WTC11 (cell line): ENCODE data around the gene COL18A1. TPM values are rescaled to one million over a fixed set of nuclear protein-coding genes. Genes with fewer than 3 reads are reported as not detected.

Source experiments
- ATAC-seq: fragments of 200-7000 bp; cut with Tn5 transposase; 2 replicates; pipeline ENCODE4 v1.10.0; 2021; ENCODE audit warnings: mild to moderate bottlenecking, moderate library complexity
- CTCF ChIA-PET: fragments of 300-600 bp; sonication (Branson Sonifier 250); formaldehyde crosslinking; loops from one replicate; lab custom pipeline; 2021; ENCODE audit warnings: antibody characterized with exemption; lab: Charles Lee
- POLR2A ChIA-PET: fragments of 350-600 bp; sonication (Branson Sonifier 250); formaldehyde crosslinking; loops from one replicate; lab custom pipeline; 2021; ENCODE audit warnings: antibody characterized with exemption; lab: Charles Lee
- DNase-seq: peaks from one replicate; pipeline ENCODE4 v3.0.0; 2021; ENCODE audit warnings: low spot score
- H3K27ac Mint-ChIP-seq: 2 replicates; pipeline ENCODE4 v1.8.0; 2021; ENCODE audit warnings: mixed read lengths
- H3K27me3 Mint-ChIP-seq: 2 replicates; pipeline ENCODE4 v1.8.0; 2021; ENCODE audit warnings: low read depth, mild to moderate bottlenecking, moderate library complexity, mixed read lengths
- H3K36me3 Mint-ChIP-seq: 2 replicates; pipeline ENCODE4 v1.8.0; 2021; ENCODE audit warnings: mixed read lengths
- H3K4me1 Mint-ChIP-seq: 2 replicates; pipeline ENCODE4 v1.8.0; 2022; ENCODE audit warnings: mixed read lengths
- H3K4me3 Mint-ChIP-seq: 2 replicates; pipeline ENCODE4 v1.8.0; 2021; ENCODE audit warnings: mild to moderate bottlenecking, moderate library complexity, mixed read lengths
- H3K9me3 Mint-ChIP-seq: 2 replicates; pipeline ENCODE4 v1.8.0; 2021; ENCODE audit warnings: mixed read lengths
- ATF1 ChIP-seq: sonication (generic); formaldehyde crosslinking; IDR thresholded peaks from 2 replicates; pipeline ENCODE4 v1.8.1; 2023; ENCODE audit warnings: mild to moderate bottlenecking, moderate library complexity, missing genetic modification reagents
- ETV6 ChIP-seq: sonication (generic); formaldehyde crosslinking; IDR thresholded peaks from 2 replicates; pipeline ENCODE4 v1.8.1; 2022; ENCODE audit warnings: mild to moderate bottlenecking, missing genetic modification reagents
- IRF2 ChIP-seq: sonication (generic); formaldehyde crosslinking; IDR thresholded peaks from 2 replicates; pipeline ENCODE4 v1.8.0; 2022; ENCODE audit warnings: low read depth, missing genetic modification reagents, borderline replicate concordance
- JAZF1 ChIP-seq: fragments of 250-450 bp; sonication (Bioruptor Pico); IDR thresholded peaks from 2 replicates; pipeline ENCODE4 v1.9.0; 2021; ENCODE audit warnings: moderate library complexity, mild to moderate bottlenecking, inconsistent platforms
- MXD4 ChIP-seq: fragments of 250-450 bp; sonication (Bioruptor Pico); IDR thresholded peaks from 2 replicates; pipeline ENCODE4 v1.8.0; 2021; ENCODE audit warnings: mild to moderate bottlenecking, moderate library complexity, borderline replicate concordance
- MYBL2 ChIP-seq: sonication (generic); formaldehyde crosslinking; IDR thresholded peaks from 2 replicates; pipeline ENCODE4 v1.8.1; 2023; ENCODE audit warnings: mild to moderate bottlenecking, moderate library complexity, missing genetic modification reagents
- NFE2L1 ChIP-seq: sonication (generic); formaldehyde crosslinking; IDR thresholded peaks from 2 replicates; pipeline ENCODE4 v1.8.1; 2023; ENCODE audit warnings: missing genetic modification reagents
- NR1H2 ChIP-seq: sonication (generic); formaldehyde crosslinking; IDR thresholded peaks from 2 replicates; pipeline ENCODE4 v1.9.0; 2021; ENCODE audit warnings: mild to moderate bottlenecking, moderate library complexity, missing genetic modification reagents
- RELA ChIP-seq: sonication (generic); formaldehyde crosslinking; IDR thresholded peaks from 2 replicates; pipeline ENCODE4 v1.8.1; 2022; ENCODE audit warnings: missing genetic modification reagents, mild to moderate bottlenecking, borderline replicate concordance
- TCF7 ChIP-seq: sonication (generic); formaldehyde crosslinking; IDR thresholded peaks from 2 replicates; pipeline ENCODE4 v1.8.0; 2022; ENCODE audit warnings: mild to moderate bottlenecking, low read depth, missing genetic modification reagents, moderate library complexity
- TEAD1 ChIP-seq: sonication (generic); formaldehyde crosslinking; IDR thresholded peaks from 2 replicates; pipeline ENCODE4 v1.8.0; 2022; ENCODE audit warnings: mild to moderate bottlenecking, missing genetic modification reagents
- TEAD4 ChIP-seq: sonication (generic); formaldehyde crosslinking; IDR thresholded peaks from 2 replicates; pipeline ENCODE4 v1.8.0; 2022; ENCODE audit warnings: mild to moderate bottlenecking, missing genetic modification reagents
- TP53 ChIP-seq: sonication (generic); formaldehyde crosslinking; IDR thresholded peaks from 2 replicates; pipeline ENCODE4 v1.8.1; 2023; ENCODE audit warnings: mild to moderate bottlenecking, missing genetic modification reagents
- ZNF671 ChIP-seq: fragments of 250-450 bp; sonication (Bioruptor Pico); IDR thresholded peaks from 2 replicates; pipeline ENCODE4 v1.8.0; 2021; ENCODE audit warnings: mild to moderate bottlenecking
- total RNA-seq: library from RNA; stranded (reverse); gene quantifications from 3 replicates; pipeline ENCODE4 v1.2.3, GENCODE V29; 2021
- TF ChIP-seq, protein P1 (sequence below): fragments of 250-450 bp; sonication (Bioruptor Pico); IDR thresholded peaks from 2 replicates; pipeline ENCODE4 v1.9.0; 2021; ENCODE audit warnings: mild to moderate bottlenecking, borderline replicate concordance
- TF ChIP-seq, protein P2 (sequence below): sonication (generic); formaldehyde crosslinking; IDR thresholded peaks from 2 replicates; pipeline ENCODE4 v1.8.0; 2022; ENCODE audit warnings: missing genetic modification reagents
- TF ChIP-seq, protein P3 (sequence below): sonication (generic); formaldehyde crosslinking; IDR thresholded peaks from 2 replicates; pipeline ENCODE4 v1.8.0; 2023; ENCODE audit warnings: mild to moderate bottlenecking, missing genetic modification reagents
- TF ChIP-seq, protein P4 (sequence below): sonication (generic); formaldehyde crosslinking; conservative IDR thresholded peaks from 2 replicates; pipeline ENCODE4 v1.8.1; 2022; ENCODE audit warnings: mild to moderate bottlenecking, missing genetic modification reagents
- TF ChIP-seq, protein P5 (sequence below): sonication (generic); formaldehyde crosslinking; IDR thresholded peaks from 2 replicates; pipeline ENCODE4 v1.8.0; 2023; ENCODE audit warnings: missing genetic modification reagents, mild to moderate bottlenecking, borderline replicate concordance
- TF ChIP-seq, protein P6 (sequence below): sonication (generic); formaldehyde crosslinking; IDR thresholded peaks from 2 replicates; pipeline ENCODE4 v1.8.1; 2023; ENCODE audit warnings: mild to moderate bottlenecking, missing genetic modification reagents, moderate library complexity

Gene COL18A1
- total RNA-seq, 1 experiment from 2014 or later = 231 TPM

DNA sequence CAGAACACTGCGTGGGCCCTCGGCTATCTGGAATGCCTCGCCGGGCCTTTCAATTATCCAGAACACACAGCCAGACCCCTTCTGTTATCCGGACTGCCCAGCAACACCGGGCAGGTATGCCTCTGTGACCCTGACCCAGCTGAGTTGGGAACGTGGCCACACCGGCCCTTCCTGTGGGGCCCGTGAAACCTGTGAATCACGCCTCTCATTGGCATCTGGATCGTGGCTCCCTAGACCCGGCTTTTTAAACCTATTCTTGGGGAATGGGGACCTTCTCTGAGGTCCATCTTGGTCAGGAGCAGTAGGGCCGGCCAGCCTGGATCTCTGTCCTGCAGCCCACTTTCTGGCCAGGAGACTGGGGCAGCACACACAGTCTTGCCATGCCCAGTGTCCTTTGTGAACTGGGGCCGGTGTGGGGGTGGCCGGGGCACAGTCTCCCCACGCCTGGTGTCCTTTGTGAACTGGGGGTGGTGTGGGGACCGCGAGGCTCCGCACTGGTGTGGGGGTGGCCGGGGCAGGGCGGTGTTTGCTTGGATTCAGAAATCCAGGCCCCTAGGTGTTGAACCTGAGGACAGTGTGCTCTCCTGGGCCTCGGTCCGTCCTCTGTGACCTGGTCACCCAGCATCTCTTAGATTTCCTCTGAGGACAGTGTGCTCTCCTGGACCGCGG is 11.1 kb downstream of the COL18A1 start:
- Mint-ChIP-seq H3K9me3 (no peaks in the 10 kb centered on the region), H3K4me3 (peak overlapping the region; percentile 24; the same call in 1 of the 2 replicates), H3K4me1 (peaks cover 68% of the 10 kb centered on the region), H3K27ac (peak overlapping the region; percentile 88), H3K36me3 (no peaks in the 10 kb centered on the region), H3K27me3 (no peaks in the 10 kb centered on the region)
- DNase-seq = no peak
- ATAC-seq = no peak
- ChIA-PET POLR2A (no interaction called here), CTCF (interaction anchor here (0.7 to 3.1 kb wide), 6 partner anchors 9 to 107 kb away, joined by 3 to 16 read pairs (median 8); no protein-coding TSS in a partner anchor)
- TF ChIP-seq, protein P1, sequence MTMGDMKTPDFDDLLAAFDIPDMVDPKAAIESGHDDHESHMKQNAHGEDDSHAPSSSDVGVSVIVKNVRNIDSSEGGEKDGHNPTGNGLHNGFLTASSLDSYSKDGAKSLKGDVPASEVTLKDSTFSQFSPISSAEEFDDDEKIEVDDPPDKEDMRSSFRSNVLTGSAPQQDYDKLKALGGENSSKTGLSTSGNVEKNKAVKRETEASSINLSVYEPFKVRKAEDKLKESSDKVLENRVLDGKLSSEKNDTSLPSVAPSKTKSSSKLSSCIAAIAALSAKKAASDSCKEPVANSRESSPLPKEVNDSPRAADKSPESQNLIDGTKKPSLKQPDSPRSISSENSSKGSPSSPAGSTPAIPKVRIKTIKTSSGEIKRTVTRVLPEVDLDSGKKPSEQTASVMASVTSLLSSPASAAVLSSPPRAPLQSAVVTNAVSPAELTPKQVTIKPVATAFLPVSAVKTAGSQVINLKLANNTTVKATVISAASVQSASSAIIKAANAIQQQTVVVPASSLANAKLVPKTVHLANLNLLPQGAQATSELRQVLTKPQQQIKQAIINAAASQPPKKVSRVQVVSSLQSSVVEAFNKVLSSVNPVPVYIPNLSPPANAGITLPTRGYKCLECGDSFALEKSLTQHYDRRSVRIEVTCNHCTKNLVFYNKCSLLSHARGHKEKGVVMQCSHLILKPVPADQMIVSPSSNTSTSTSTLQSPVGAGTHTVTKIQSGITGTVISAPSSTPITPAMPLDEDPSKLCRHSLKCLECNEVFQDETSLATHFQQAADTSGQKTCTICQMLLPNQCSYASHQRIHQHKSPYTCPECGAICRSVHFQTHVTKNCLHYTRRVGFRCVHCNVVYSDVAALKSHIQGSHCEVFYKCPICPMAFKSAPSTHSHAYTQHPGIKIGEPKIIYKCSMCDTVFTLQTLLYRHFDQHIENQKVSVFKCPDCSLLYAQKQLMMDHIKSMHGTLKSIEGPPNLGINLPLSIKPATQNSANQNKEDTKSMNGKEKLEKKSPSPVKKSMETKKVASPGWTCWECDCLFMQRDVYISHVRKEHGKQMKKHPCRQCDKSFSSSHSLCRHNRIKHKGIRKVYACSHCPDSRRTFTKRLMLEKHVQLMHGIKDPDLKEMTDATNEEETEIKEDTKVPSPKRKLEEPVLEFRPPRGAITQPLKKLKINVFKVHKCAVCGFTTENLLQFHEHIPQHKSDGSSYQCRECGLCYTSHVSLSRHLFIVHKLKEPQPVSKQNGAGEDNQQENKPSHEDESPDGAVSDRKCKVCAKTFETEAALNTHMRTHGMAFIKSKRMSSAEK (CRISPR knock-in tag) = no peak
- TF ChIP-seq, protein P2, sequence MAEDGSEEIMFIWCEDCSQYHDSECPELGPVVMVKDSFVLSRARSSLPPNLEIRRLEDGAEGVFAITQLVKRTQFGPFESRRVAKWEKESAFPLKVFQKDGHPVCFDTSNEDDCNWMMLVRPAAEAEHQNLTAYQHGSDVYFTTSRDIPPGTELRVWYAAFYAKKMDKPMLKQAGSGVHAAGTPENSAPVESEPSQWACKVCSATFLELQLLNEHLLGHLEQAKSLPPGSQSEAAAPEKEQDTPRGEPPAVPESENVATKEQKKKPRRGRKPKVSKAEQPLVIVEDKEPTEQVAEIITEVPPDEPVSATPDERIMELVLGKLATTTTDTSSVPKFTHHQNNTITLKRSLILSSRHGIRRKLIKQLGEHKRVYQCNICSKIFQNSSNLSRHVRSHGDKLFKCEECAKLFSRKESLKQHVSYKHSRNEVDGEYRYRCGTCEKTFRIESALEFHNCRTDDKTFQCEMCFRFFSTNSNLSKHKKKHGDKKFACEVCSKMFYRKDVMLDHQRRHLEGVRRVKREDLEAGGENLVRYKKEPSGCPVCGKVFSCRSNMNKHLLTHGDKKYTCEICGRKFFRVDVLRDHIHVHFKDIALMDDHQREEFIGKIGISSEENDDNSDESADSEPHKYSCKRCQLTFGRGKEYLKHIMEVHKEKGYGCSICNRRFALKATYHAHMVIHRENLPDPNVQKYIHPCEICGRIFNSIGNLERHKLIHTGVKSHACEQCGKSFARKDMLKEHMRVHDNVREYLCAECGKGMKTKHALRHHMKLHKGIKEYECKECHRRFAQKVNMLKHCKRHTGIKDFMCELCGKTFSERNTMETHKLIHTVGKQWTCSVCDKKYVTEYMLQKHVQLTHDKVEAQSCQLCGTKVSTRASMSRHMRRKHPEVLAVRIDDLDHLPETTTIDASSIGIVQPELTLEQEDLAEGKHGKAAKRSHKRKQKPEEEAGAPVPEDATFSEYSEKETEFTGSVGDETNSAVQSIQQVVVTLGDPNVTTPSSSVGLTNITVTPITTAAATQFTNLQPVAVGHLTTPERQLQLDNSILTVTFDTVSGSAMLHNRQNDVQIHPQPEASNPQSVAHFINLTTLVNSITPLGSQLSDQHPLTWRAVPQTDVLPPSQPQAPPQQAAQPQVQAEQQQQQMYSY = no peak
- TF ChIP-seq, protein P3, sequence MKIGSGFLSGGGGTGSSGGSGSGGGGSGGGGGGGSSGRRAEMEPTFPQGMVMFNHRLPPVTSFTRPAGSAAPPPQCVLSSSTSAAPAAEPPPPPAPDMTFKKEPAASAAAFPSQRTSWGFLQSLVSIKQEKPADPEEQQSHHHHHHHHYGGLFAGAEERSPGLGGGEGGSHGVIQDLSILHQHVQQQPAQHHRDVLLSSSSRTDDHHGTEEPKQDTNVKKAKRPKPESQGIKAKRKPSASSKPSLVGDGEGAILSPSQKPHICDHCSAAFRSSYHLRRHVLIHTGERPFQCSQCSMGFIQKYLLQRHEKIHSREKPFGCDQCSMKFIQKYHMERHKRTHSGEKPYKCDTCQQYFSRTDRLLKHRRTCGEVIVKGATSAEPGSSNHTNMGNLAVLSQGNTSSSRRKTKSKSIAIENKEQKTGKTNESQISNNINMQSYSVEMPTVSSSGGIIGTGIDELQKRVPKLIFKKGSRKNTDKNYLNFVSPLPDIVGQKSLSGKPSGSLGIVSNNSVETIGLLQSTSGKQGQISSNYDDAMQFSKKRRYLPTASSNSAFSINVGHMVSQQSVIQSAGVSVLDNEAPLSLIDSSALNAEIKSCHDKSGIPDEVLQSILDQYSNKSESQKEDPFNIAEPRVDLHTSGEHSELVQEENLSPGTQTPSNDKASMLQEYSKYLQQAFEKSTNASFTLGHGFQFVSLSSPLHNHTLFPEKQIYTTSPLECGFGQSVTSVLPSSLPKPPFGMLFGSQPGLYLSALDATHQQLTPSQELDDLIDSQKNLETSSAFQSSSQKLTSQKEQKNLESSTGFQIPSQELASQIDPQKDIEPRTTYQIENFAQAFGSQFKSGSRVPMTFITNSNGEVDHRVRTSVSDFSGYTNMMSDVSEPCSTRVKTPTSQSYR = no peak
- TF ChIP-seq IRF2 (CRISPR knock-in tag) = no peak
- TF ChIP-seq JAZF1 = no peak
- TF ChIP-seq ZNF671 = no peak
- TF ChIP-seq MYBL2 (CRISPR knock-in tag) = no peak
- TF ChIP-seq TCF7 = no peak
- TF ChIP-seq, protein P4, sequence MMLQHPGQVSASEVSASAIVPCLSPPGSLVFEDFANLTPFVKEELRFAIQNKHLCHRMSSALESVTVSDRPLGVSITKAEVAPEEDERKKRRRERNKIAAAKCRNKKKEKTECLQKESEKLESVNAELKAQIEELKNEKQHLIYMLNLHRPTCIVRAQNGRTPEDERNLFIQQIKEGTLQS (CRISPR knock-in tag) = no peak
- no peak for TF ChIP-seq RELA (CRISPR knock-in tag)
- TF ChIP-seq ETV6 (CRISPR knock-in tag) = no peak
- TF ChIP-seq, protein P5, sequence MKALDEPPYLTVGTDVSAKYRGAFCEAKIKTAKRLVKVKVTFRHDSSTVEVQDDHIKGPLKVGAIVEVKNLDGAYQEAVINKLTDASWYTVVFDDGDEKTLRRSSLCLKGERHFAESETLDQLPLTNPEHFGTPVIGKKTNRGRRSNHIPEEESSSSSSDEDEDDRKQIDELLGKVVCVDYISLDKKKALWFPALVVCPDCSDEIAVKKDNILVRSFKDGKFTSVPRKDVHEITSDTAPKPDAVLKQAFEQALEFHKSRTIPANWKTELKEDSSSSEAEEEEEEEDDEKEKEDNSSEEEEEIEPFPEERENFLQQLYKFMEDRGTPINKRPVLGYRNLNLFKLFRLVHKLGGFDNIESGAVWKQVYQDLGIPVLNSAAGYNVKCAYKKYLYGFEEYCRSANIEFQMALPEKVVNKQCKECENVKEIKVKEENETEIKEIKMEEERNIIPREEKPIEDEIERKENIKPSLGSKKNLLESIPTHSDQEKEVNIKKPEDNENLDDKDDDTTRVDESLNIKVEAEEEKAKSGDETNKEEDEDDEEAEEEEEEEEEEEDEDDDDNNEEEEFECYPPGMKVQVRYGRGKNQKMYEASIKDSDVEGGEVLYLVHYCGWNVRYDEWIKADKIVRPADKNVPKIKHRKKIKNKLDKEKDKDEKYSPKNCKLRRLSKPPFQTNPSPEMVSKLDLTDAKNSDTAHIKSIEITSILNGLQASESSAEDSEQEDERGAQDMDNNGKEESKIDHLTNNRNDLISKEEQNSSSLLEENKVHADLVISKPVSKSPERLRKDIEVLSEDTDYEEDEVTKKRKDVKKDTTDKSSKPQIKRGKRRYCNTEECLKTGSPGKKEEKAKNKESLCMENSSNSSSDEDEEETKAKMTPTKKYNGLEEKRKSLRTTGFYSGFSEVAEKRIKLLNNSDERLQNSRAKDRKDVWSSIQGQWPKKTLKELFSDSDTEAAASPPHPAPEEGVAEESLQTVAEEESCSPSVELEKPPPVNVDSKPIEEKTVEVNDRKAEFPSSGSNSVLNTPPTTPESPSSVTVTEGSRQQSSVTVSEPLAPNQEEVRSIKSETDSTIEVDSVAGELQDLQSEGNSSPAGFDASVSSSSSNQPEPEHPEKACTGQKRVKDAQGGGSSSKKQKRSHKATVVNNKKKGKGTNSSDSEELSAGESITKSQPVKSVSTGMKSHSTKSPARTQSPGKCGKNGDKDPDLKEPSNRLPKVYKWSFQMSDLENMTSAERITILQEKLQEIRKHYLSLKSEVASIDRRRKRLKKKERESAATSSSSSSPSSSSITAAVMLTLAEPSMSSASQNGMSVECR (CRISPR knock-in tag) = no peak
- no peak for TF ChIP-seq ATF1 (CRISPR knock-in tag)
- TF ChIP-seq TEAD1 (CRISPR knock-in tag) = no peak
- TF ChIP-seq, protein P6, sequence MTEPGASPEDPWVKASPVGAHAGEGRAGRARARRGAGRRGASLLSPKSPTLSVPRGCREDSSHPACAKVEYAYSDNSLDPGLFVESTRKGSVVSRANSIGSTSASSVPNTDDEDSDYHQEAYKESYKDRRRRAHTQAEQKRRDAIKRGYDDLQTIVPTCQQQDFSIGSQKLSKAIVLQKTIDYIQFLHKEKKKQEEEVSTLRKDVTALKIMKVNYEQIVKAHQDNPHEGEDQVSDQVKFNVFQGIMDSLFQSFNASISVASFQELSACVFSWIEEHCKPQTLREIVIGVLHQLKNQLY (CRISPR knock-in tag) = no peak
- no peak for TF ChIP-seq TEAD4 (CRISPR knock-in tag)
- TF ChIP-seq NFE2L1 (CRISPR knock-in tag) = no peak
- no peak for TF ChIP-seq MXD4 (CRISPR knock-in tag)
- TF ChIP-seq TP53 (CRISPR knock-in tag) = no peak
- TF ChIP-seq NR1H2 (CRISPR knock-in tag) = no peak
